ENCODE results near the gene GABRR2.

DNA sequence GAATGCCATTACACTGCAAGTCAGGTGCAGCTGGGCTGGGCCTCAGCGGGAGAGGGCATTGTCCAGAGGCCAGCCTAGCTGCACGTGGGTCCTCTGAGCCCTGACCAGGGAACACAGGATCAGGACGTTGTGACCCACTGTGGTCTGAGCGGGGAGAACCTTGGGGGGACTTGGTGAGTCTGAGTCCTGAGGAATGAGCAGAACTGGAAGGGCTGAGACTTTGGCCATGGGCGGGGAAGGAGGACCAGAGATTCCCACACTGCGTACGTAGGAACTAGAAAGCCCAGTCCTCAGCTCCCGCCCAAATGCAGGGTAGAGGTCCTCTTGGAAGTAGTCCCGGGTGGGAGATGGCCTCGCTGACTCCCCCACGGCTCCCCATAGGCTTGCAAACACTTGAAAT is 42.5 kb downstream of the GABRR2 start:
- TF ChIP-seq, protein P1, sequence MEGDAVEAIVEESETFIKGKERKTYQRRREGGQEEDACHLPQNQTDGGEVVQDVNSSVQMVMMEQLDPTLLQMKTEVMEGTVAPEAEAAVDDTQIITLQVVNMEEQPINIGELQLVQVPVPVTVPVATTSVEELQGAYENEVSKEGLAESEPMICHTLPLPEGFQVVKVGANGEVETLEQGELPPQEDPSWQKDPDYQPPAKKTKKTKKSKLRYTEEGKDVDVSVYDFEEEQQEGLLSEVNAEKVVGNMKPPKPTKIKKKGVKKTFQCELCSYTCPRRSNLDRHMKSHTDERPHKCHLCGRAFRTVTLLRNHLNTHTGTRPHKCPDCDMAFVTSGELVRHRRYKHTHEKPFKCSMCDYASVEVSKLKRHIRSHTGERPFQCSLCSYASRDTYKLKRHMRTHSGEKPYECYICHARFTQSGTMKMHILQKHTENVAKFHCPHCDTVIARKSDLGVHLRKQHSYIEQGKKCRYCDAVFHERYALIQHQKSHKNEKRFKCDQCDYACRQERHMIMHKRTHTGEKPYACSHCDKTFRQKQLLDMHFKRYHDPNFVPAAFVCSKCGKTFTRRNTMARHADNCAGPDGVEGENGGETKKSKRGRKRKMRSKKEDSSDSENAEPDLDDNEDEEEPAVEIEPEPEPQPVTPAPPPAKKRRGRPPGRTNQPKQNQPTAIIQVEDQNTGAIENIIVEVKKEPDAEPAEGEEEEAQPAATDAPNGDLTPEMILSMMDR (IDR thresholded peaks at IDR 0.05), result no peak
- no peak for TF ChIP-seq POLR2A (IDR thresholded peaks at IDR 0.05)

Data from prostate gland (tissue), 2 donors.